ENCODE data around the gene BCAS3. TPM values are rescaled to one million over a fixed set of nuclear protein-coding genes. Genes with fewer than 3 reads are reported as not detected.
A peak's percentile ranks its signal among the peaks of the same experiment; 100 is the strongest.

Gene BCAS3
- total RNA-seq, 1 donor from 2014 or later, result 14.5 TPM

GRCh38 chr17:61126473-61127249 lies 449.0 kb downstream of the BCAS3 start:
- TF ChIP-seq CTCF (IDR thresholded peaks at IDR 0.05; ENCODE audit: insufficient read depth, low read depth, low read length) (no peak), EZH2 (IDR thresholded peaks at IDR 0.05; ENCODE audit: insufficient read depth, low read length) (no peak)
- Mint-ChIP-seq H3K4me3 (ENCODE audit: unreplicated experiment) (no peak overlapping the region), H3K36me3 (ENCODE audit: low read depth, unreplicated experiment) (no peaks in the 10 kb centered on the region), H3K27me3 (ENCODE audit: low read depth, unreplicated experiment) (no peaks in the 10 kb centered on the region), H3K4me1 (ENCODE audit: low read depth, unreplicated experiment) (no peaks in the 10 kb centered on the region), H3K9me3 (ENCODE audit: unreplicated experiment) (no peaks in the 10 kb centered on the region), H3K27ac (ENCODE audit: unreplicated experiment) (no peak overlapping the region)
- Histone ChIP-seq H3K9me3 (ENCODE audit: insufficient read depth, low read depth, low read length) (no peaks in the 10 kb centered on the region), H3K27me3 (ENCODE audit: insufficient read depth, low read length) (no peaks in the 10 kb centered on the region), H3K4me1 (ENCODE audit: insufficient read depth, low read length) (no peaks in the 10 kb centered on the region), H4K20me1 (ENCODE audit: insufficient read depth, low read length) (no peaks in the 10 kb centered on the region), H3K79me2 (ENCODE audit: insufficient read depth, low read length) (no peaks in the 10 kb centered on the region), H2AFZ (ENCODE audit: low read depth, low read length) (no peak overlapping the region), H3K4me2 (ENCODE audit: low read length) (no peak overlapping the region), H3K9ac (ENCODE audit: low read length) (no peak overlapping the region), H3K36me3 (ENCODE audit: insufficient read depth, low read length) (no peaks in the 10 kb centered on the region), H3K27ac (ENCODE audit: low read depth, low read length) (no peak overlapping the region), H3K4me3 (ENCODE audit: insufficient read depth, low read depth, low read length) (no peak overlapping the region)
- FAIRE-seq, result peak; percentile 49
- DNase-seq (ENCODE audit: low read depth), result no peak

DNA sequence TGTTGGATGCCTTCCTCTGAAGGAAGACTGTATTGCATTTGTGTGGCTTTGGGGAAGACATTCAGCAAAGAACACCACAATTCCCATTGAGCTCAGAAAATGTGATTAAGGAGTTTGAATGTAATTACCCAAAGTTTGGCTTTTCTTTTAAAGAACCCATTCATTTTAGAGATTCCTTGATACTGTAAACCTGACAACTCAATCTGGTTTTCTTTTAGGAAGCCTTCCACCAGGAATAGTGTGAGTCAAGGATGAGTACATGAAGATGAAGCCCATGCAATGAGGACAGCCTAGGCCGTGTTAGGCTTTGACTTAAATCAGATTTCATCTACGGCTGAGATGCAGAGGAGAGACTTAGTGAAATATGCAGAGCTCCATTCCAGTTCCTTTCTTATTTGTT lies 450.3 kb downstream of the BCAS3 start:
- no peak overlapping the region for H3K9ac ChIP-seq (ENCODE audit: low read length)
- DNase-seq (ENCODE audit: low read depth) (no peak), FAIRE-seq (no peak)
- H3K27ac ChIP-seq (ENCODE audit: low read depth, low read length), result no peak overlapping the region
- H4K20me1 ChIP-seq (ENCODE audit: insufficient read depth, low read length), result no peaks in the 10 kb centered on the region
- H3K36me3 Mint-ChIP-seq (ENCODE audit: low read depth, unreplicated experiment), result no peaks in the 10 kb centered on the region
- no peak overlapping the region for H2AFZ ChIP-seq (ENCODE audit: low read depth, low read length)
- no peaks in the 10 kb centered on the region for H3K9me3 ChIP-seq (ENCODE audit: insufficient read depth, low read depth, low read length)
- no peak overlapping the region for H3K4me3 ChIP-seq (ENCODE audit: insufficient read depth, low read depth, low read length)
- H3K36me3 ChIP-seq (ENCODE audit: insufficient read depth, low read length), result no peaks in the 10 kb centered on the region
- H3K4me1 Mint-ChIP-seq (ENCODE audit: low read depth, unreplicated experiment), result no peaks in the 10 kb centered on the region
- no peak overlapping the region for H3K27ac Mint-ChIP-seq (ENCODE audit: unreplicated experiment)
- H3K4me1 ChIP-seq (ENCODE audit: insufficient read depth, low read length), result no peaks in the 10 kb centered on the region
- no peak for TF ChIP-seq CTCF (IDR thresholded peaks at IDR 0.05; ENCODE audit: insufficient read depth, low read depth, low read length)
- TF ChIP-seq EZH2 (IDR thresholded peaks at IDR 0.05; ENCODE audit: insufficient read depth, low read length), result no peak
- no peaks in the 10 kb centered on the region for H3K9me3 Mint-ChIP-seq (ENCODE audit: unreplicated experiment)
- peaks cover 4% of the 10 kb centered on the region for H3K27me3 Mint-ChIP-seq (ENCODE audit: low read depth, unreplicated experiment)
- H3K79me2 ChIP-seq (ENCODE audit: insufficient read depth, low read length), result no peaks in the 10 kb centered on the region
- H3K4me3 Mint-ChIP-seq (ENCODE audit: unreplicated experiment), result no peak overlapping the region
- no peaks in the 10 kb centered on the region for H3K27me3 ChIP-seq (ENCODE audit: insufficient read depth, low read length)
- no peak overlapping the region for H3K4me2 ChIP-seq (ENCODE audit: low read length)

DNA sequence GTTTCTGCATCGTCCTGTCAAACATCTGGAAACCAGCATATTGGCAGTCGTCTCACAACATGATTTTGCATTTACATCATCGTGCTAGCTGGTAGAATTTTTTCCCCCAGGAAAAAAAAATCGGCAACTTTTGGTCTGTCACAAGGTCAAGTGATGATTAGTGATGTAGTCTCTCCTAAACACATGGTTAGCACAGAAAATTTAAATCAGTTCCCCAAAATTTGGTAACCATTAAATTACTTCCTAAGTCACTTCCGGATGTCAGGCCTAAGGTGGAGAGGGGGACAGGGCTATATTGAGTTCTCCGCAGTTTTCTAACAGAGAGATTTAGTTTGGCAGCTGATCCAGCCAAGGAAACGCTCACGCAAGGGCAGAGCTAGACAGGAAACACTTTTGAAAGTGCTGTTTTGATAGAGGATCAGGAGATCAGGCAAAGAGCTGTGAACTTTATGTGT lies 451.0 kb downstream of the BCAS3 start:
- Histone ChIP-seq H3K79me2 (ENCODE audit: insufficient read depth, low read length) (no peaks in the 10 kb centered on the region), H4K20me1 (ENCODE audit: insufficient read depth, low read length) (no peaks in the 10 kb centered on the region), H3K27ac (ENCODE audit: low read depth, low read length) (no peak overlapping the region), H3K9ac (ENCODE audit: low read length) (no peak overlapping the region), H3K9me3 (ENCODE audit: insufficient read depth, low read depth, low read length) (no peaks in the 10 kb centered on the region), H3K4me1 (ENCODE audit: insufficient read depth, low read length) (no peaks in the 10 kb centered on the region), H3K36me3 (ENCODE audit: insufficient read depth, low read length) (no peaks in the 10 kb centered on the region), H3K4me3 (ENCODE audit: insufficient read depth, low read depth, low read length) (no peak overlapping the region), H2AFZ (ENCODE audit: low read depth, low read length) (no peak overlapping the region), H3K4me2 (ENCODE audit: low read length) (no peak overlapping the region), H3K27me3 (ENCODE audit: insufficient read depth, low read length) (no peaks in the 10 kb centered on the region)
- Mint-ChIP-seq H3K4me3 (ENCODE audit: unreplicated experiment) (no peak overlapping the region), H3K27ac (ENCODE audit: unreplicated experiment) (no peak overlapping the region), H3K27me3 (ENCODE audit: low read depth, unreplicated experiment) (peaks cover 4% of the 10 kb centered on the region), H3K9me3 (ENCODE audit: unreplicated experiment) (no peaks in the 10 kb centered on the region), H3K4me1 (ENCODE audit: low read depth, unreplicated experiment) (no peaks in the 10 kb centered on the region), H3K36me3 (ENCODE audit: low read depth, unreplicated experiment) (no peaks in the 10 kb centered on the region)
- no peak for TF ChIP-seq EZH2 (IDR thresholded peaks at IDR 0.05; ENCODE audit: insufficient read depth, low read length)
- TF ChIP-seq CTCF (IDR thresholded peaks at IDR 0.05; ENCODE audit: insufficient read depth, low read depth, low read length), result no peak
- DNase-seq (ENCODE audit: low read depth), result no peak
- no peak for FAIRE-seq
